K562 (cell line): Measurements from ENCODE around the gene RBM3. TPM values are rescaled to one million over a fixed set of nuclear protein-coding genes. Genes with fewer than 3 reads are reported as not detected.

ENCODE experiments used
- ARID4B ChIP-seq: sonication (generic); formaldehyde crosslinking; IDR thresholded peaks from 2 replicates; pipeline ENCODE4 v1.8.0; 2022; ENCODE audit warnings: mild to moderate bottlenecking, missing genetic modification reagents
- BRD4 ChIP-seq: fragments of 200-600 bp; sonication (generic); IDR thresholded peaks from 2 replicates; pipeline ENCODE4 v1.6.1; 2017; ENCODE audit warnings: inconsistent platforms
- DPF2 ChIP-seq: fragments of 450-650 bp; IDR thresholded peaks from 2 replicates; pipeline ENCODE4 v1.6.1; 2016
- FOXA3 ChIP-seq, 2 experiments: fragments of 450-650 bp in 1 of 2; sonication (generic) in 1 of 2; formaldehyde crosslinking; IDR thresholded peaks in 1 of 2; conservative IDR thresholded peaks in 1 of 2; 2 replicates each; pipeline versions ENCODE4 v1.4.0 to v1.8.0; 2020 to 2022; ENCODE audit warnings: mild to moderate bottlenecking in 2 of 2, missing genetic modification reagents in 1 of 2
- MCM5 ChIP-seq: fragments of 450-650 bp; IDR thresholded peaks from 2 replicates; pipeline ENCODE4 v1.6.1; 2016; ENCODE audit warnings: low read depth
- SOX6 ChIP-seq: fragments of 450-650 bp; IDR thresholded peaks from 2 replicates; pipeline ENCODE4 v1.6.1; 2014; ENCODE audit warnings: mild to moderate bottlenecking
- TCF7L2 ChIP-seq: fragments of 150-350 bp; IDR thresholded peaks from 2 replicates; pipeline ENCODE4 v1.6.1; 2016; ENCODE audit warnings: low read depth, mild to moderate bottlenecking, low read length, moderate library complexity
- THRAP3 ChIP-seq: fragments of 450-650 bp; IDR thresholded peaks from 2 replicates; pipeline ENCODE4 v1.6.1; 2016; ENCODE audit warnings: mild to moderate bottlenecking, inconsistent platforms, borderline replicate concordance
- ZFP30 ChIP-seq: fragments of 250-450 bp; sonication (Bioruptor Pico); IDR thresholded peaks from 2 replicates; pipeline ENCODE4 v1.8.0; 2022; ENCODE audit warnings: moderate library complexity, mild to moderate bottlenecking, inconsistent platforms, borderline replicate concordance
- ZNF3 ChIP-seq: fragments of 250-450 bp; sonication (Bioruptor Pico); IDR thresholded peaks from 2 replicates; pipeline ENCODE4 v1.5.0; 2021; ENCODE audit warnings: mild to moderate bottlenecking, moderate library complexity
- polyA plus RNA-seq, 8 experiments: library from polyadenylated mRNA; depleted of rRNA in 4 of 8; stranded (reverse) in 5 of 8; unstranded in 3 of 8; fragments of >200 nt; fragmentation: Nextera tagmentation in 2 of 8; fragmentation: Illumina TruSeq in 1 of 8; extraction: Ambion mirVana in 2 of 8; extraction: Trizol in 1 of 8; gene quantifications; 2 replicates each; pipeline versions ENCODE4 v1.2.1 to v1.2.3, GENCODE V29; 2011 to 2014; ENCODE audit warnings: inconsistent platforms in 1 of 8, missing spikeins in 1 of 8
- total RNA-seq, 7 experiments: library from RNA; depleted of rRNA in 6 of 7; stranded (reverse); fragments of >200 nt in 6 of 7; fragmentation: Illumina TruSeq in 2 of 7; extraction: Trizol in 2 of 7; gene quantifications; 2 replicates each; pipeline versions ENCODE4 v1.2.1 to v1.2.3, GENCODE V29; 2011 to 2021; ENCODE audit warnings: low replicate concordance in 1 of 7
- TF ChIP-seq, protein P1 (sequence below): fragments of 250-450 bp; sonication (Bioruptor Pico); IDR thresholded peaks from 2 replicates; pipeline ENCODE4 v1.8.0; 2022; ENCODE audit warnings: moderate library complexity, mild to moderate bottlenecking, inconsistent platforms
- TF ChIP-seq, protein P2 (sequence below): fragments of 450-650 bp; formaldehyde crosslinking; IDR thresholded peaks from 2 replicates; pipeline ENCODE4 v1.4.0; 2020; ENCODE audit warnings: mild to moderate bottlenecking, moderate library complexity
- TF ChIP-seq, protein P3 (sequence below), 3 experiments: fragments of 200-800 bp in 1 of 3; fragments of 250-450 bp in 1 of 3; fragments of 450-650 bp in 1 of 3; sonication (Bioruptor Pico) in 1 of 3; sonication (Bioruptor generic) in 1 of 3; formaldehyde crosslinking in 1 of 3; IDR thresholded peaks; 2 replicates each; pipeline versions ENCODE4 v1.6.1 to v1.8.0; 2016 to 2022; ENCODE audit warnings: mild to moderate bottlenecking in 2 of 3, missing genetic modification characterization in 2 of 3, missing compliant biosample characterization in 1 of 3, moderate library complexity in 1 of 3
- TF ChIP-seq, protein P4 (sequence below): sonication (generic); formaldehyde crosslinking; IDR thresholded peaks from 2 replicates; pipeline ENCODE4 v1.8.0; 2022; ENCODE audit warnings: mild to moderate bottlenecking, missing genetic modification reagents

RBM3 gene
- total and polyA plus RNA-seq, 9 of the 15 experiments (the other 6 are each of a cell fraction or from before 2014, with no cell fraction given), result 70.3 to 272 (median 209) TPM

DNA sequence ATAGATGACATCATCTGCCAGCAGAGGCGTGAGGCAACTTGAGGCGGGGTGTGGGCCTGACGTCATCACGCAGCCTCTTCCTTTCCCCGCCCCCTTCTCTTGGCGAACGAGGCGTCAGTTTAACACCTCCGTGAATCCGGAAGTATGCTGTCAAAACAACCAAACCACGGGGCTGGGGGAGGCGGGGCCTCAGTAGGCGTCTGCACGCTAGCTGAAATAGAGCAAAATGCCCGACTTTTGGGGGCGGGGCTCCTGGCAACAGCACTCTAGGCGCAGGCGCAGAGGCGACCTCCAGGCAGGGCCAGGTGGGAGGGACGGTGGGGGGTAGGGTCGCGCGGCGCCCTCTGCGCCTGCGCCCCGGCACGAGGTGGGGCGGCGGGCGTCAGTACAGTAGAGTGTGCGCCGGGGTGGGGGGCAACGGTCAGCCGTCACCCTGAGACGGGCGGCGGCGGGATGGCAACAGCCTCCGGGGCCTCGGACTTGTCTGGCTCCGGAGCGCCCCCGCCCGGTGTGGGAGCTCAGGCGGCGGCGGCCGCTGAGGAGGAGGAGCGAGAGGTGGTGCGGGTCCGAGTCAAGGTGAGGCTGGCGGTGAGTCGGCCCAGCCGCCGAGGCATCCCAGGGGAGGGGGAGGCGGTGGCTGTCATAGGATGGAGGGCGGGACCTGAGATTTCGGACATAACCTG is 34.8 kb upstream of the RBM3 start, which contains the start of gene TBC1D25 (continued):
- TF ChIP-seq ARID4B (CRISPR knock-in tag) (peak; percentile 60; the same call in 1 of the 2 replicates), BRD4 (no peak), ZNF3 (no peak), MCM5 (no peak), THRAP3 (no peak), DPF2 (no peak), FOXA3 (CRISPR knock-in tag; conservative IDR thresholded peaks at IDR 0.05 in 1 of 2, IDR thresholded peaks at IDR 0.05 in 1 of 2) (no peak), SOX6 (0 out of 2 replicates have a peak, but pooled peaks have one; percentile 8), TCF7L2 (no peak), ZFP30 (CRISPR knock-in tag) (no peak)
- TF ChIP-seq, protein P1, sequence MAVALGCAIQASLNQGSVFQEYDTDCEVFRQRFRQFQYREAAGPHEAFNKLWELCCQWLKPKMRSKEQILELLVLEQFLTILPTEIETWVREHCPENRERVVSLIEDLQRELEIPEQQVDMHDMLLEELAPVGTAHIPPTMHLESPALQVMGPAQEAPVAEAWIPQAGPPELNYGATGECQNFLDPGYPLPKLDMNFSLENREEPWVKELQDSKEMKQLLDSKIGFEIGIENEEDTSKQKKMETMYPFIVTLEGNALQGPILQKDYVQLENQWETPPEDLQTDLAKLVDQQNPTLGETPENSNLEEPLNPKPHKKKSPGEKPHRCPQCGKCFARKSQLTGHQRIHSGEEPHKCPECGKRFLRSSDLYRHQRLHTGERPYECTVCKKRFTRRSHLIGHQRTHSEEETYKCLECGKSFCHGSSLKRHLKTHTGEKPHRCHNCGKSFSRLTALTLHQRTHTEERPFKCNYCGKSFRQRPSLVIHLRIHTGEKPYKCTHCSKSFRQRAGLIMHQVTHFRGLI, result no peak
- TF ChIP-seq, protein P2, sequence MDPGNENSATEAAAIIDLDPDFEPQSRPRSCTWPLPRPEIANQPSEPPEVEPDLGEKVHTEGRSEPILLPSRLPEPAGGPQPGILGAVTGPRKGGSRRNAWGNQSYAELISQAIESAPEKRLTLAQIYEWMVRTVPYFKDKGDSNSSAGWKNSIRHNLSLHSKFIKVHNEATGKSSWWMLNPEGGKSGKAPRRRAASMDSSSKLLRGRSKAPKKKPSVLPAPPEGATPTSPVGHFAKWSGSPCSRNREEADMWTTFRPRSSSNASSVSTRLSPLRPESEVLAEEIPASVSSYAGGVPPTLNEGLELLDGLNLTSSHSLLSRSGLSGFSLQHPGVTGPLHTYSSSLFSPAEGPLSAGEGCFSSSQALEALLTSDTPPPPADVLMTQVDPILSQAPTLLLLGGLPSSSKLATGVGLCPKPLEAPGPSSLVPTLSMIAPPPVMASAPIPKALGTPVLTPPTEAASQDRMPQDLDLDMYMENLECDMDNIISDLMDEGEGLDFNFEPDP, result no peak
- TF ChIP-seq, protein P3, sequence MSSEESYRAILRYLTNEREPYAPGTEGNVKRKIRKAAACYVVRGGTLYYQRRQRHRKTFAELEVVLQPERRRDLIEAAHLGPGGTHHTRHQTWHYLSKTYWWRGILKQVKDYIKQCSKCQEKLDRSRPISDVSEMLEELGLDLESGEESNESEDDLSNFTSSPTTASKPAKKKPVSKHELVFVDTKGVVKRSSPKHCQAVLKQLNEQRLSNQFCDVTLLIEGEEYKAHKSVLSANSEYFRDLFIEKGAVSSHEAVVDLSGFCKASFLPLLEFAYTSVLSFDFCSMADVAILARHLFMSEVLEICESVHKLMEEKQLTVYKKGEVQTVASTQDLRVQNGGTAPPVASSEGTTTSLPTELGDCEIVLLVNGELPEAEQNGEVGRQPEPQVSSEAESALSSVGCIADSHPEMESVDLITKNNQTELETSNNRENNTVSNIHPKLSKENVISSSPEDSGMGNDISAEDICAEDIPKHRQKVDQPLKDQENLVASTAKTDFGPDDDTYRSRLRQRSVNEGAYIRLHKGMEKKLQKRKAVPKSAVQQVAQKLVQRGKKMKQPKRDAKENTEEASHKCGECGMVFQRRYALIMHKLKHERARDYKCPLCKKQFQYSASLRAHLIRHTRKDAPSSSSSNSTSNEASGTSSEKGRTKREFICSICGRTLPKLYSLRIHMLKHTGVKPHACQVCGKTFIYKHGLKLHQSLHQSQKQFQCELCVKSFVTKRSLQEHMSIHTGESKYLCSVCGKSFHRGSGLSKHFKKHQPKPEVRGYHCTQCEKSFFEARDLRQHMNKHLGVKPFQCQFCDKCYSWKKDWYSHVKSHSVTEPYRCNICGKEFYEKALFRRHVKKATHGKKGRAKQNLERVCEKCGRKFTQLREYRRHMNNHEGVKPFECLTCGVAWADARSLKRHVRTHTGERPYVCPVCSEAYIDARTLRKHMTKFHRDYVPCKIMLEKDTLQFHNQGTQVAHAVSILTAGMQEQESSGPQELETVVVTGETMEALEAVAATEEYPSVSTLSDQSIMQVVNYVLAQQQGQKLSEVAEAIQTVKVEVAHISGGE (CRISPR knock-in tag; IDR thresholded peaks at IDR 0.05), result 0 out of 6 replicates have a peak, but pooled peaks of 1 of the 3 experiments have one; percentile 44
- TF ChIP-seq, protein P4, sequence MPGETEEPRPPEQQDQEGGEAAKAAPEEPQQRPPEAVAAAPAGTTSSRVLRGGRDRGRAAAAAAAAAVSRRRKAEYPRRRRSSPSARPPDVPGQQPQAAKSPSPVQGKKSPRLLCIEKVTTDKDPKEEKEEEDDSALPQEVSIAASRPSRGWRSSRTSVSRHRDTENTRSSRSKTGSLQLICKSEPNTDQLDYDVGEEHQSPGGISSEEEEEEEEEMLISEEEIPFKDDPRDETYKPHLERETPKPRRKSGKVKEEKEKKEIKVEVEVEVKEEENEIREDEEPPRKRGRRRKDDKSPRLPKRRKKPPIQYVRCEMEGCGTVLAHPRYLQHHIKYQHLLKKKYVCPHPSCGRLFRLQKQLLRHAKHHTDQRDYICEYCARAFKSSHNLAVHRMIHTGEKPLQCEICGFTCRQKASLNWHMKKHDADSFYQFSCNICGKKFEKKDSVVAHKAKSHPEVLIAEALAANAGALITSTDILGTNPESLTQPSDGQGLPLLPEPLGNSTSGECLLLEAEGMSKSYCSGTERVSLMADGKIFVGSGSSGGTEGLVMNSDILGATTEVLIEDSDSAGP, result no peak
